GM19099 (cell line): ENCODE measurements around the gene HMOX2.

Experiments
- POLR2A ChIP-seq: IDR thresholded peaks from 3 replicates; pipeline ENCODE4 v1.6.1; 2011; ENCODE audit warnings: low read depth; ENCODE audit not compliant: insufficient read length; ENCODE audit errors: extremely low read depth

Gene HMOX2

GRCh38 chr16:4454623-4455022 lies 21.6 kb upstream of the HMOX2 start:
- TF ChIP-seq POLR2A, result no peak

GRCh38 chr16:4455081-4455480 lies 21.1 kb upstream of the HMOX2 start:
- TF ChIP-seq POLR2A, result no peak

GRCh38 chr16:4455951-4456350 lies 20.2 kb upstream of the HMOX2 start:
- no peak for TF ChIP-seq POLR2A

- TF ChIP-seq POLR2A, result no peak
These were observed 15.3 kb upstream of the HMOX2 start for GRCh38 chr16:4460936-4461249.

GRCh38 chr16:4461250-4462085 lies 14.7 kb upstream of the HMOX2 start:
- no peak for TF ChIP-seq POLR2A

GRCh38 chr16:4463522-4464163 lies 12.6 kb upstream of the HMOX2 start:
- TF ChIP-seq POLR2A, result no peak

GRCh38 chr16:4465977-4466779 lies 10.0 kb upstream of the HMOX2 start:
- no peak for TF ChIP-seq POLR2A

- no peak for TF ChIP-seq POLR2A
These were observed 8.3 kb upstream of the HMOX2 start for GRCh38 chr16:4467916-4468315.

GRCh38 chr16:4468972-4469371 lies 7.2 kb upstream of the HMOX2 start:
- no peak for TF ChIP-seq POLR2A

- TF ChIP-seq POLR2A, result no peak
These were observed 4.3 kb upstream of the HMOX2 start for GRCh38 chr16:4471869-4472268.

GRCh38 chr16:4472880-4473279 lies 3.3 kb upstream of the HMOX2 start:
- TF ChIP-seq POLR2A, result no peak

GRCh38 chr16:4474192-4474961 lies 1.8 kb upstream of the HMOX2 start, which contains the start of gene NMRAL1:
Gene NMRAL1 (minus strand): TSS chr16:4474625. CDS start chr16:4474132, 493 bp downstream.
- peak; percentile 85 for TF ChIP-seq POLR2A

GRCh38 chr16:4477966-4478365 lies 1.8 kb downstream of the HMOX2 start:
- TF ChIP-seq POLR2A, result no peak

GRCh38 chr16:4481526-4481925 lies 5.3 kb downstream of the HMOX2 start:
- TF ChIP-seq POLR2A, result no peak

GRCh38 chr16:4481963-4482362 lies 5.8 kb downstream of the HMOX2 start:
- no peak for TF ChIP-seq POLR2A
